GM18517 (cell line): Measurements from ENCODE around the gene FAM117B.
A peak's percentile ranks its signal among the peaks of the same experiment; 100 is the strongest.

Experiments
- ATAC-seq: cut with Tn5 transposase; IDR thresholded peaks from one replicate; pipeline ENCODE4 v1.9.1; 2021; ENCODE audit warnings: mild to moderate bottlenecking, moderate library complexity; ENCODE audit not compliant: unreplicated experiment

FAM117B gene

DNA sequence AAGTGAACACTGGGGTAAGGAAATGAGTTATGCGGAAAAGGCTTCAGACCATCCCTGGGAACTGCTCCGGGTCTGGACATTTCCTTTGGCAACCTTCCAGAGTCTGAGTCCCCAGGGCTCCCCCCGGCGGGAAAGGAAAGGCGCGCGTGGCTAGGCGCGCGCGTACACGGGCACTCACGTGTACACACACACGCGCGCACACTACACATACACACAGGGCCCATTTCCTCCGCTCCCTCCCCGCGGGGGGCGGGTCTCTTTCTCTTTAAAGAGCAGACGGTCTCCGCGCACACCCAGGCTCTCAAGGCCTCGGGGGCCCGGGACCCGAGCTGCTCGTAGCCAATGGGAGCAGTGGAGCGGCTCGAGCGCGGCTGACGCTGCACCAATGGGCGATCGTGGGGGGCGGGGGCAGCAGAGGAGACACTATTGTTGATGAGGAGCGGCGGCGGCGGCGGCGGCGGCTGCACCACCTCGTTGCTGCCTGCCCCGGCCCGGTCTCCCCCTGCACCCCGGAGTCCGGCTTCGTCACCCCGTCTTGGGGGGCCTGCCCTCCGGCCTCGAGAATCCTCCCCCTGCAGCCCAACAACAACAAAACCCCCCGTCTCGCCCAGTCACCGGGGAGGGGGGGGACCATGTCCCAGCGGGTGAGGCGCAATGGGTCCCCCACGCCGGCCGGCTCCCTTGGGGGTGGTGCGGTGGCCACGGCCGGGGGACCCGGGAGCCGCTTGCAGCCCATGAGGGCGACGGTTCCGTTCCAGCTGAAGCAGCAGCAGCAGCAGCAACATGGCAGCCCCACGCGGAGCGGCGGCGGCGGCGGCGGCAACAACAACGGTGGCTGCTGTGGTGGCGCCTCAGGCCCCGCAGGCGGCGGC is at the start of gene FAM117B:
FAM117B (plus strand) TSS at position 414 of the 872 bp plus-strand sequence; CDS start at position 633, 219 bp downstream.
- peak; percentile 87 for ATAC-seq

GRCh38 chr2:202588647-202589581 is 45.9 kb upstream of the FAM117B start:
- peak; percentile 84 for ATAC-seq

GRCh38 chr2:202589582-202589949 is 45.2 kb upstream of the FAM117B start:
- no peak for ATAC-seq

- no peak for ATAC-seq
Measured at GRCh38 chr2:202592566-202592965, 42.2 kb upstream of the FAM117B start.

DNA sequence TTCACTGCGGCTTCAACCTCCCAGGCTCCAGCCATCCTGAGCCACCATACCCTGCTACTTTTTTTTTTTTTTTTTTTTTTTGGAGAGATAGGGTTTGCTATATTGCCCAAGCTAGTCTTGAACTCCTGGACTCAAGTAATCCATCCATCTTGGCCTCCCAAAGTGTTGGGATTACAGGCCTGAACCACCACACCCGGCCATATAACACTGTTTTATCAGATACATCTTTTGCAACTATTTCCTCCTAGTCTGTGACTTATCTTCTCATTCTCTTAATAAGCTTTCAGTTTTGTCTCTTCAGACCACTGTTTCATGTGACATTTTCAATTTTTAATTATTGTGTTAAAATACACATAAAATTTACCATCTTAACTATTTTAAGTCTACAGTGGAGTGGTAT is 35.7 kb upstream of the FAM117B start:
- no peak for ATAC-seq

- no peak for ATAC-seq
Measured at GRCh38 chr2:202599911-202600310, 34.9 kb upstream of the FAM117B start.

DNA sequence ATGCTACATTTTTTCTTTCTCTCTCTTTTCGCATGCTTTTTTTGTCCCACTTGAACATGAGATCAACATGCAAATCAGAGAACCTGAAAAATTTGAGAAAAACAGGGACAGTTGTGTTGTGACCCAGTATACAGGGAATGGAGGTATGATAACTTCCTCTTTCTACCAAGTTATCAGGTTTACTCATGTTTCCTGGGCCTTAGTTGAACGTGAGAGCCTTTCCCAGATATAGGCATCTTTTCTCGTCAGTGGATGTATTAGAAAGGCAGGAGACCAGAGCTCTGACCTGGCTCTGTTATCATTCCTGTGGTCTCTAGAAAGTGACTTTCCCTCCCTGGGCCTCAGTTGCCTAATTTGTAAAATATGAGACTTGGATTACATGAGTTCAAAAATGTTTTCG is 30.1 kb upstream of the FAM117B start:
- ATAC-seq = no peak

DNA sequence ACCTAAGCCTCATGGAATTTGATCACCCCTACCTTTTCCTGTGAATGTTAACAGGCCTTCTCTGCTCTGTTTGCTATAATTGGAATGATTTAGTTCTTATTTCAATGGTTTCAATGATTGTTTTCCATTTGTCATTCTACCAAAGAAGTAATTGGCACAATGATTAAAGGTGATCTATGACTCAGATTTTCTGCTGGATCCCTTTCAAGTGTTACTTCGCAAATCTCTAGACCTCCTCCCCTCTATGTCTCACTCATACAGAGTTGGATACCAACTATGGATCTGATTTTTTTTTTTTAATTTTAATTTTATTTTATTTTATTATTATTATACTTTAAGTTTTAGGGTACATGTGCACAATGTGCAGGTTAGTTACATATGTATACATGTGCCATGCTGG is 29.6 kb upstream of the FAM117B start:
- ATAC-seq = no peak

- no peak for ATAC-seq
Measured at GRCh38 chr2:202608142-202608852, 26.5 kb upstream of the FAM117B start.

- peak; percentile 98 for ATAC-seq
Measured at GRCh38 chr2:202609381-202610145, 25.2 kb upstream of the FAM117B start.

GRCh38 chr2:202610380-202610779 is 24.4 kb upstream of the FAM117B start:
- no peak for ATAC-seq

- ATAC-seq = no peak
Measured at GRCh38 chr2:202612145-202612544, 22.6 kb upstream of the FAM117B start.

DNA sequence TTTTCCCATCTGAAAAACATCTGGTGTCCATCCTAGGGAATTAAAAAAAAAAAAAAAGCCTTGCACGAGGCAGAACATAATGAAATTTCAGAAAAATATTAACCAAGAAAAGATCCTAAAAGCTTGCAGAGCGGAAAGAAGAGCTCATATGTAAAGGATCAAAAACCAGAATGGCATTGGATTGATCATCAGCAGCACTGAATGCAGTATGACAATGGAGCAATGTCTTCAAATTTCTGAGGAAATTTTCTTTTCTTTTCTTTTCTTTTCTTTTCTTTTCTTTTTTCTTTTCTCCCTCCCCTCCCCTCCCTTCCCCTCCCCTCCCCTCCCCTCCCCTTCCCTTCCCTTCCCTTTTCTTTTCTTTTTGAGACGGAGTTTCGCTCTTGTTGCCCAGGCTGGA is 21.3 kb upstream of the FAM117B start:
- no peak for ATAC-seq

- no peak for ATAC-seq
Measured at GRCh38 chr2:202624133-202624532, 10.6 kb upstream of the FAM117B start.

DNA sequence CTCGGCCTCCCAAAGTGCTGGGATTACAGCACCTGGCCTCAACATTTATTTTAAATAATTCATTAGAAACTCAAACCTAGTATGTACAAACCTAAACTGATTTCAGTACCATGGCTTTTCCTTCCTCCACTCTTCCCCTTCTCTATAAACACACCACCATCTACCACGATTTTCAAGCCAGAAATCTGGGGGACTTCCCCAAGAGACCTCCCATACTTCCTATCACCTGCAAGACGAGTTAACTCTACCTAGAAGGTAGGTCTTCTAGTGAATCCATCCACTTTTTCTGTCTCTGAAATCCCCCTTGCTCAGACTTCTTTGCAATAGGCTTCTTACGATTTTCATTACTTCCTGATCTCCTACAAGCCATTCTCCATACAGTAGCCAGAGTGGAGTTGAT is 7.7 kb upstream of the FAM117B start:
- ATAC-seq = no peak

- ATAC-seq = no peak
Measured at GRCh38 chr2:202628646-202629198, 6.0 kb upstream of the FAM117B start.

DNA sequence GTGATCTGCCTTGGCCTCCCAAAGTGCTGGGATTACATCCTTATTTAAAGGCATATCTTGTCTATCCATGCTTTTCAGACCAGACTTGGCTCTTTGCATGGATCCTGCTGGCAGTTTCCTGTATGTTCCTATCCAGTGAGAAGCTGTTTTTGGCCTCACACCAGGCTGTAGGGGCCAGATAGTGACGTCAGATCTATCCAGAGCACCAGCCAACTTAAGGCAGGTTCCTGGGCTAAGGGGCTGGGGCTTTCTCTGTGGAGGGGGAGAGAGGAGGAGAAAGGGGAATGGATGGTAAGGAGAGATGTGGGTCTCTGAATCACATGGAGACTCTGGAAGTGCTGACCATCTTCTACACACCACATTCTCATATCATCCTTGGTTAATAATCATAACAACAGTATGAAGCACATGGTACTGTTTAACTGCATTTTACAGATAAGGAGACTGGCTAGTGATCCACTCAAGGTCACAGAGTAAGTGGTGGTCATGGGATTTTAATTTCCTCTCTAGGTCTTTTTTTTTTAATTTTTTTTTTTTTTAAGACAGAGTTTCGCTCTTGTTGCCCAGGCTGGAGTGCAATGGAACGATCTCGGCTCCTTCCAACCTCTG is 2.0 kb upstream of the FAM117B start:
- ATAC-seq = no peak

DNA sequence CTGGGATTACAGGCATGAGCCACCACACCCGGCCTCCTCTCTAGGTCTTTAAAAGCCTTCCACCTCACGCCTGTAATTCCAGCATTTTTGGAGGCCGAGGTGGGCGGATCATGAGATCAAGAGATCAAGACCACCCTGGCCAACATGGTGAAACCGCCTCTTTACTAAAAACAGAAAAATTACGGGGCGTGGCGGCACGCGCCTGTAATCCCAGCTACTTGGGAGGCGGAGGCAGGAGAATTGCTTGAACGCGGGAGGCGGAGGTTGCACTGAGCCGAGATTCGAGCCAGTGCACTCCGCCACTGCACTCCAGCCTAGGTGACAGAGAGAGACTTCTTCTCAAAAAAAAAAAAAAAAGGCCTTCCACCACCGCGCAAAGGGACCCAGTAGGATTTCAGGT is 1.3 kb upstream of the FAM117B start:
- ATAC-seq = no peak

GRCh38 chr2:202635428-202636212 is 851 bp downstream of the FAM117B start:
- peak; percentile 68 for ATAC-seq
